ENCODE results near the gene TSPEAR. TPM values are rescaled to one million over a fixed set of nuclear protein-coding genes. Genes with fewer than 3 reads are reported as not detected.

The TSPEAR gene
- total and polyA plus RNA-seq, 10 donors: 0.02 to 0.22 (median 0.03) TPM; not detected in 7

GRCh38 chr21:44513389-44514217 lies 197.8 kb downstream of the TSPEAR start:
- WGBS, 5 donors: 60 to 92% (median 84%) methylated on average over 2 to 15 of the region's 15 CpGs
- TF ChIP-seq POLR2AphosphoS5 (IDR thresholded peaks at IDR 0.05): no peak
- TF ChIP-seq POLR2A (IDR thresholded peaks at IDR 0.05): no peak
- TF ChIP-seq, protein P1, sequence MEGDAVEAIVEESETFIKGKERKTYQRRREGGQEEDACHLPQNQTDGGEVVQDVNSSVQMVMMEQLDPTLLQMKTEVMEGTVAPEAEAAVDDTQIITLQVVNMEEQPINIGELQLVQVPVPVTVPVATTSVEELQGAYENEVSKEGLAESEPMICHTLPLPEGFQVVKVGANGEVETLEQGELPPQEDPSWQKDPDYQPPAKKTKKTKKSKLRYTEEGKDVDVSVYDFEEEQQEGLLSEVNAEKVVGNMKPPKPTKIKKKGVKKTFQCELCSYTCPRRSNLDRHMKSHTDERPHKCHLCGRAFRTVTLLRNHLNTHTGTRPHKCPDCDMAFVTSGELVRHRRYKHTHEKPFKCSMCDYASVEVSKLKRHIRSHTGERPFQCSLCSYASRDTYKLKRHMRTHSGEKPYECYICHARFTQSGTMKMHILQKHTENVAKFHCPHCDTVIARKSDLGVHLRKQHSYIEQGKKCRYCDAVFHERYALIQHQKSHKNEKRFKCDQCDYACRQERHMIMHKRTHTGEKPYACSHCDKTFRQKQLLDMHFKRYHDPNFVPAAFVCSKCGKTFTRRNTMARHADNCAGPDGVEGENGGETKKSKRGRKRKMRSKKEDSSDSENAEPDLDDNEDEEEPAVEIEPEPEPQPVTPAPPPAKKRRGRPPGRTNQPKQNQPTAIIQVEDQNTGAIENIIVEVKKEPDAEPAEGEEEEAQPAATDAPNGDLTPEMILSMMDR (IDR thresholded peaks at IDR 0.05 in 8 of 11, conservative IDR thresholded peaks at IDR 0.05 in 3 of 11): no peak
- no peak overlapping the region for H3K27ac ChIP-seq
- no peaks in the 10 kb centered on the region for H3K9me3 ChIP-seq
- H3K4me1 ChIP-seq: peaks cover 0 to 17% (median 11%) of the 10 kb centered on the region in 6 donors
- intact Hi-C loops (cut with DNase I; ENCODE audit: low total_unique reads): loop anchor here (5.0 kb wide), 2 partner anchors 229 to 279 kb away; no protein-coding TSS in a partner anchor
- H3K27me3 ChIP-seq (replicated peaks in 1 of 7): peaks cover 0 to 22% (median 0%) of the 10 kb centered on the region in 7 donors
- no peaks in the 10 kb centered on the region for H3K36me3 ChIP-seq
- no peak overlapping the region for H3K4me3 ChIP-seq
- peak; percentile 62 for DNase-seq

- Histone ChIP-seq H3K4me3 (no peak overlapping the region), H3K4me1 (peaks cover 0 to 17% (median 11%) of the 10 kb centered on the region in 6 donors), H3K9me3 (no peaks in the 10 kb centered on the region), H3K27me3 (replicated peaks in 1 of 7) (peaks cover 0 to 29% (median 0%) of the 10 kb centered on the region in 7 donors), H3K27ac (no peak overlapping the region), H3K36me3 (no peaks in the 10 kb centered on the region)
- WGBS, 5 donors: 85 to 90% (median 86%) methylated on average over 18 to 21 of the region's 21 CpGs
- no peak for TF ChIP-seq POLR2A (IDR thresholded peaks at IDR 0.05)
- no peak for TF ChIP-seq POLR2AphosphoS5 (IDR thresholded peaks at IDR 0.05)
- TF ChIP-seq, protein P1 (IDR thresholded peaks at IDR 0.05 in 8 of 11, conservative IDR thresholded peaks at IDR 0.05 in 3 of 11): no peak
- peak; percentile 76 for DNase-seq
- intact Hi-C loops (cut with DNase I; ENCODE audit: low total_unique reads): loop anchor here (5.0 kb wide), 2 partner anchors 230 to 280 kb away; no protein-coding TSS in a partner anchor
These were observed 198.6 kb downstream of the TSPEAR start for GRCh38 chr21:44512496-44513388.

DNA sequence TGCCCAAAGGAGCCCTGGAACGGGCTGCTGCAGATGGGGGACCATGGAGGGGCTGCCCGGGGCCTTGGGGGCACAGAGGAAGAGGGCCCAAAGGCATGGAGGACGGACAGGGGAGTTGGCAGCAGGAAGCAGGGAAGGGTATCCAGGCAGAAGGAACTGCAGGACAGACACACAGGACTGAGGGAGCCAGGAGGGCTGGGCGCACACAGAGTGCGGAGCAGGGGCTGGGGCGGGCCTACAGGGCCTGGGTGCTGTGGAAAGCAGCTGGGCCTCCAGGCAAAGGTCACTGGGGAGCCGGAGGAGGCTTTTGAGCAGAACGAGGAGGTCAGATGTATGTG lies 199.5 kb downstream of the TSPEAR start:
- Histone ChIP-seq H3K36me3 (no peaks in the 10 kb centered on the region), H3K4me1 (peaks cover 0 to 25% (median 14%) of the 10 kb centered on the region in 6 donors), H3K27me3 (replicated peaks in 1 of 7) (peaks cover 0 to 30% (median 0%) of the 10 kb centered on the region in 7 donors), H3K27ac (no peak overlapping the region), H3K9me3 (no peaks in the 10 kb centered on the region), H3K4me3 (no peak overlapping the region)
- 77 to 93% (median 84%) methylated on average over 8 of the region's 8 CpGs for WGBS, 5 donors
- intact Hi-C loops (cut with DNase I; ENCODE audit: low total_unique reads): loop anchor here (5.0 kb wide), 2 partner anchors 230 to 280 kb away; no protein-coding TSS in a partner anchor
- no peak for DNase-seq
- TF ChIP-seq POLR2AphosphoS5 (IDR thresholded peaks at IDR 0.05): no peak
- TF ChIP-seq, protein P1 (IDR thresholded peaks at IDR 0.05 in 8 of 11, conservative IDR thresholded peaks at IDR 0.05 in 3 of 11): no peak
- no peak for TF ChIP-seq POLR2A (IDR thresholded peaks at IDR 0.05)

Measured in spleen (tissue), 11 donors.